Activated CD4-positive, alpha-beta T cell treated with anti-CD3 and anti-CD28 coated beads, Interleukin-10, Interleukin-2, amounts not matched to agents 100 ng/mL and 50 ng/mL, durations not matched to agents 16 hours and 8 hours (primary cell): ENCODE data around the gene PRB4.
"Not testable (repeated sequence)": the region's sequence is repeated elsewhere in the genome, so short reads cannot be mapped to it uniquely, and the experiment has no call there.

Experiments used
- DNase-seq: peaks from one replicate; pipeline ENCODE4 v3.0.0-alpha.2; 2020

The PRB4 gene

DNA sequence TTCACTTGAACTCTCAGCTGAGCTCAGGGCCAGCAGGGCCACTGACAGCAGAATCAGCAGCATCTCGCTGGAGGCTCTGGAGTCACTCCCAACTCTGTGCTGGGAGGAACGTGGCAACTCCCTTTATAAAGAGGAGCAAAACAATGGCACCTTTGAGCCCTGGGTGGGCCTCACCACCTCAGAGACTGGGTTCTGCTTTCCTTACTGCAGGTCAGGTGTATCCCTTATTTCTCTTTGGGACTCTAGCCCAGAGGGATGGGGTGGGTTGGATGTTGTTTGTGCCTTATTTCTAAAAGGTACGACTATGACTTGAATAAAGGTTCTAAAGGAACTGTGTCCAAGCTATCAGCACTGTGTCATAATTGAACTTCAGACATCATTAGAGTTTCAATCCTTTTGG lies at the start of gene PRB4:
TSS of gene PRB4 (minus strand) at position 101 of the 400 bp plus-strand sequence. CDS start at position 63, 38 bp downstream.
- DNase-seq, result no peak

DNA sequence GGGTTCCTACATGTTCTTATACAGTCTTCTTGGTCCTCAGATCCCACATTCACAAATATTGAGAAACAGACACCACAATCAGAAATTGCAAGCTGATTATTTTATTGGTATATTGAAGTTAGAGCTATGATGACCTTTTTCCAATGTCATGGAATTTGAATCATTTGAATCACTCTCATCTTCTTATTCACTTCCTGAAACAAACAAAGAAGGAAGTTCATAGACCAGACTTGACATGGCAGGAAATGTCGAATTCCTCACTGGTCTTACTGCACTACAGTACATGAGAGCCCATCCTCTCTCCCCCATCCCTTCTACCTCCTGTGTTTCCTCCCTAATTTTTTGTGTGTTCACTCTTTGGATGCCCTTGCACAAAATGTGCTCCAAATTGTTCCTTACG lies 41.5 kb upstream of the PRB4 start:
- not testable (repeated sequence) for DNase-seq

DNA sequence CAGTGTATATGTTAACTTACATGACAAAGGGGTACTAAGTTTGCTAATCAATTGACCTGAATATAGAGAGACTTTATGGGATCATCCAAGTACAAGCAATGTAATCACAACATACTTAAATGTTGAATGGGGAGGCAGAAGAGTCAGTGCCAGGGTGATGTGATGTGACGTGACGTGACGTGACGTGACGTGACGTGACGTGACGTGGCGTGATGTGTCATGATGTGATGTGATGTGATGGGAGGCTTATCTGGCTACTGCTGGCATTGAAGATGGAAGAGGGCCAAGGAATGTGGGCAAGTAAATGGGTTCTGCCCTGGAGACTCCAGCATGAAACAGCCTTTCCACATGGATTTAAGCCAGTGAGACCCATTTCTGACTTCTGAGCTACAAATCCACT lies 38.2 kb upstream of the PRB4 start:
- DNase-seq, result no peak

DNA sequence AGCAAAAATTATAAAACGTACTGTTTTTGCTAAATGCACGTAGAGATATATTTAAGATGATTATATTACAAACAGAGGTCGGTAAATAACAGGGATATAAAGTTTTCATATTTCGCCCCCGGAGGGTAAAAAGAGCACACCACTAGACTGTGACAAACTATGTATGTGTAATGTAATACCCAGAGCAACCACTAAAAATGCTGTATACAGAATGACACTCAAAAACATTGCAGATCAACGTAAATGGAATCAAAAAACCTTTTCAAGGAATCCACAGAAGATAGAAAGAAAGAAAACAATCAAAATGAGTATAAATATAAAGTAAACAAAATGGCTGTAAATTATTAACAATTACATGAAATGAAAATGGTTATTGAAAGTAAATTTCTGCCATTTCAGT lies 37.6 kb upstream of the PRB4 start:
- DNase-seq, result no peak

DNA sequence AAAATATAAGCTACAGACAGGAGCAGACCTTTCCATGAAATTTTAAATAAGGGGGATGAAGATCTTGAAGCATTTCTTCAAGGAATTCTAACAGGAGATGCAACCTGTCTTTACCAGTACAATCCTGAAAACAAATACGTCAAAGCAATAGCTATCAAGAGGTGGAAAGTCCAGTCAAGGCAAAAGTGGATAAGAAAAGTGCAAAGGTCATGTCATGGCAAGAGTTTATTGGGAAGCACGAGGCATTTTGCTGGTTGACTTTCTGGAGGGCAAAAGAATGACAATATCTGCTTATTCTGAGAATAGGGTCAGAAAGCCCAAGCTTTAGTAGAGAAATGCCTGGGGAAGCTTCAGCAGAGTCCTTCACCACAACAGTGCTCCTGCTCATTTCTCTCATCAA lies 34.3 kb upstream of the PRB4 start:
- DNase-seq, result no peak

DNA sequence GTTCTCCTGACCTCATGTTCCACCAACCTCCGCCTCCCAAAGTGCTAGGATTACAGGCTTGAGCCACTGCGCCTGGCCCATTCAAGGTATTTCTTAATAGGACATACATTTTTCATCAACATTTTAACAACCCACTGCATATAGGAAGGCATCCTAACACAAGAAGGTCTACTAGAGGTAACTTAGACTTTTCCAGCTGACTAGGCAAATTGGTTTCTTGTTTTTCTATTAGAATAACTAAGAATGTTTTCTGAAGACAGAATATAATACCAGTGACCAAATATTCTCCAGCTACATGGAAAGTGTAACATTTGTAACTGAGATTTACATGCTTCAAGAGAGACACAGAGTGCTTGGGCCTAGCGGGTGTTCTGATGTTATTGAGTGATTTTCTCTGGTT lies 14.2 kb upstream of the PRB4 start:
- DNase-seq, result no peak

DNA sequence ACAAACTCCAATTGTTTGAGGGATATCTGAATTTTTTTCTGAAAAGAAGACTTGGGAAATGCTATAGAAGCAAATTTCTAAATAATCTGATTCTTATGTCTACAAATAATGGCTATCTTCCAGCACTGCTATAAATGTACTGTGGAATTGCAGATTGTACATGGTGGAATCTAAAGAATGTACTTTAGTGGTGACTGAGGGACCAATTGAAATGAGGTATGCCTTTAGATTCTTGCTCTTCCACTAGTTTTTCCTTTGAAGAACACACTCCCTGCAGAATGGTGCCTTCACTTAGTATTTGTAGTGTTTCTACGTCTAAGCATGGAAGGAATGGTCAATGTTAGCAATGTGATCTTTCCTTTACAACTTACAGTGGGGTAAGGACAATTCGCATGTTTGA lies 11.7 kb upstream of the PRB4 start:
- DNase-seq, result no peak

DNA sequence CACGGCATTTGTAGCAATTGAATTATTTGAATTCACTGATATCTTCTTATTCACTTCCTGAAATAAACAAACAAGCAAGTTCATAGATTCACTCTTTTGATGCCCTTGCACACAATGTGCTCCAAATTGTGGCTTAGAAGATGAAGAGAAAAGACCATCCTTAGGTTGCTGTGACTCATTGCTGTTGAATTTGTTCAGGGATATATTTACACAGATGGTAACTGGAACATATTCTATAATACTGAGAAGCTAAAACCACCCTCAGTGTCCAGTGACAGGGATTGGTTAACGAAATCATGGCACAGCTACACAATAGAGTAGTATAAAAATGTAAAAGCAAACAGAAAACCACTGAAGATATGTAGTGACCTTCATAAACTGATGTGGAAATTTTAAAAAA lies 3.1 kb downstream of the PRB4 start:
- no peak for DNase-seq

DNA sequence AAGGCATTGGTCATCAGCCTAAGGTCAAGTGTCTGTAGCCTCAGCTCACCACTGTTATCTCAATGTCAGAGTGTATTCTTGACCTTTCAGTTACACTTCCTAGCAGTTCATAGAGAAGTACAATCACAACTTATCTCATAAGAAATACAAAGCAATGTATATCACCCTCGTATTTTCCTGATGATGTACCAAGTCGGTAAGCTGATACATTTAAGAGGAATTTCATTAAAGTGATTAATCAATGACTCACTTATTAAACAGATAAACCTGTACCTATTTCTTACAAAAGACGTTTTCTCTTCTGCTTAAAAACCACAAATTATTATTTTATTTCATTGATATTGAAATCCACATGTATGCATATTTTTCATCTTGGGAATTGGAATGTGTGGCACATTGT lies 36.8 kb downstream of the PRB4 start:
- DNase-seq, result no peak

DNA sequence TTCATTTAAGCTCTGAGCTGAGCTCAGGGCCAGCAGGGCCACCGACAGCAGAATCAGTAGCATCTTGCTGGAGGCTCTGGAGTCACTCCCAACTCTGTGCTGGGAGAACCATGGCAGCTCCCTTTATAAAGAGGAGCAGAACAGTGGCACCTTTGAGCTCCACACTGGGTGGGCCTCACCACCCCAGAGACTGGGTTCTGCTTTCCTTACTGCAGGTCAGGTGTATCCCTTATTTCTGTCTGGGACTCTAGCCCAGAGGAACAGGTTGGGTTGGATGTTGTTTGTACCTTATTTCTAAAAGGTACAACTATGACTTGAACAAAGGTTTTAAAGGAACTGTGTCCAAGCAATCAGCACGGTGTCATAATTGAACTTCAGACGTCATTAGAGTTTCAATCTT lies 40.6 kb downstream of the PRB4 start, which contains the start of gene PRB3:
TSS of gene PRB3 (minus strand) at position 101 of the 400 bp plus-strand sequence. CDS start at position 63, 38 bp downstream.
- DNase-seq, result no peak

DNA sequence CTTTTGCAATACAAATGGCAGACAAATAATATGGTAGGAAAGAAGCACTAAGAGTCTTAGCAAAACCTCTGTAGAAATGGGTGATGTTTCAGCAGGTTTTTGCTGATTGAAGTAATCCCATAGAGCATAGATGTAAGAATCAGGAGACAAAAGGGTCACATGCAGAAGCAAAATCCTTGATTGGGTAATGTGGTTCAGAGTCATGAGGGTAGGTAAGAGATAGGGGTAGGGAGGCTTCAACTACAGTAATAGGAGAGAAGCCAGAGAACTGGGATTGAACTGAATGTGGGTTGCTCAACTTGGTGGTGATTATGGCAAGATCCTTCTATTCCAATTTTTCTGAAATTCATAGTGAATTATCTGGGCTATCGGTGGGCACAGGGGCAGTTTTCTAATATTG lies 45.7 kb downstream of the PRB4 start:
- DNase-seq, result no peak
